ENCODE measurements around the gene NELFB. TPM values are rescaled to one million over a fixed set of nuclear protein-coding genes. Genes with fewer than 3 reads are reported as not detected.
A peak's percentile ranks its signal among the peaks of the same experiment; 100 is the strongest.

The NELFB gene
- total and polyA plus RNA-seq, 9 of the 15 experiments (the other 6 are each of a cell fraction or from before 2014, with no cell fraction given) = 0.24 to 84.0 (median 29.7) TPM

GRCh38 chr9:137235424-137236237, 19.5 kb upstream of the NELFB start (continued):
- TF ChIP-seq TGIF2 (CRISPR knock-in tag; IDR thresholded peaks at IDR 0.05) (no peak), SRSF1 (IDR thresholded peaks at IDR 0.05; ENCODE audit: low read depth, low read length) (no peak), COPS2 (conservative IDR thresholded peaks at IDR 0.05) (no peak), ILF3 (IDR thresholded peaks at IDR 0.05; ENCODE audit: borderline replicate concordance) (no peak), OTX1 (CRISPR knock-in tag; IDR thresholded peaks at IDR 0.05) (no peak), CBX8 (IDR thresholded peaks at IDR 0.05; ENCODE audit: borderline replicate concordance, extremely low read depth, low read depth, low read length, poor library complexity, severe bottlenecking) (no peak), ZEB2 (IDR thresholded peaks at IDR 0.05) (no peak), ZNF561 (CRISPR knock-in tag; conservative IDR thresholded peaks at IDR 0.05) (no peak), ZNF217 (CRISPR knock-in tag; IDR thresholded peaks at IDR 0.05) (no peak), NFATC3 (IDR thresholded peaks at IDR 0.05) (no peak), MED1 (CRISPR knock-in tag; IDR thresholded peaks at IDR 0.05; ENCODE audit: borderline replicate concordance) (no peak), ZNF780A (CRISPR knock-in tag; IDR thresholded peaks at IDR 0.05) (no peak), ZBTB7A (IDR thresholded peaks at IDR 0.05; ENCODE audit: borderline replicate concordance, control insufficient read depth, low read depth, low read length) (peak; percentile 35; the same call in 1 of the 2 replicates), CUX1 (CRISPR knock-in tag; IDR thresholded peaks at IDR 0.05) (no peak), POLR2G (IDR thresholded peaks at IDR 0.05; ENCODE audit: low read depth, low read length) (peak; percentile 34), ZNF146 (CRISPR knock-in tag; IDR thresholded peaks at IDR 0.05; ENCODE audit: unreplicated experiment) (no peak), ZFP36 (IDR thresholded peaks at IDR 0.05; ENCODE audit: low read depth, low read length, partially characterized antibody) (peak; percentile 66)
